HepG2 (cell line): ENCODE measurements around the gene TMEM150C. TPM values are rescaled to one million over a fixed set of nuclear protein-coding genes. Genes with fewer than 3 reads are reported as not detected.

ENCODE experiments used
- ELF3 ChIP-seq: IDR thresholded peaks from 2 replicates; pipeline ENCODE4 v1.6.1; 2016; ENCODE audit warnings: missing genetic modification reagents, missing compliant biosample characterization
- FOXJ3 ChIP-seq: sonication (generic); formaldehyde crosslinking; IDR thresholded peaks from 2 replicates; pipeline ENCODE4 v1.4.0; 2020; ENCODE audit warnings: missing genetic modification reagents, mild to moderate bottlenecking, borderline replicate concordance
- JUN ChIP-seq: sonication (generic); formaldehyde crosslinking; IDR thresholded peaks from 2 replicates; pipeline ENCODE4 v1.4.0; 2020; ENCODE audit warnings: mild to moderate bottlenecking, missing genetic modification reagents
- KDM1A ChIP-seq: IDR thresholded peaks from 2 replicates; pipeline ENCODE4 v1.6.1; 2016; ENCODE audit warnings: missing compliant biosample characterization
- KDM5B ChIP-seq: sonication (generic); formaldehyde crosslinking; IDR thresholded peaks from 2 replicates; pipeline ENCODE4 v1.4.0; 2020; ENCODE audit warnings: missing genetic modification reagents, mild to moderate bottlenecking, borderline replicate concordance
- LCORL ChIP-seq, 2 experiments: fragments of 450-650 bp in 1 of 2; sonication (generic) in 1 of 2; formaldehyde crosslinking in 1 of 2; IDR thresholded peaks; 2 replicates each; pipeline versions ENCODE4 v1.5.0 to v1.6.1; 2017 to 2020; ENCODE audit warnings: antibody characterized with exemption in 1 of 2, missing genetic modification reagents in 1 of 2
- MIER3 ChIP-seq: IDR thresholded peaks from 2 replicates; pipeline ENCODE4 v1.6.1; 2016; ENCODE audit warnings: missing compliant biosample characterization, borderline replicate concordance
- NR3C1 ChIP-seq: sonication (generic); formaldehyde crosslinking; IDR thresholded peaks from 2 replicates; pipeline ENCODE4 v1.4.0; 2020; ENCODE audit warnings: missing genetic modification reagents
- THAP11 ChIP-seq: IDR thresholded peaks from 2 replicates; pipeline ENCODE4 v1.6.1; 2016; ENCODE audit warnings: missing biosample characterization, missing genetic modification reagents
- THRA ChIP-seq: sonication (generic); formaldehyde crosslinking; IDR thresholded peaks from 2 replicates; pipeline ENCODE4 v1.4.0; 2020; ENCODE audit warnings: missing genetic modification reagents, borderline replicate concordance
- ZBTB14 ChIP-seq: sonication (generic); formaldehyde crosslinking; IDR thresholded peaks from 2 replicates; pipeline ENCODE4 v1.4.0; 2020; ENCODE audit warnings: missing genetic modification reagents
- ZMYM3 ChIP-seq: sonication (generic); formaldehyde crosslinking; IDR thresholded peaks from 2 replicates; pipeline ENCODE4 v1.5.1; 2020; ENCODE audit warnings: mild to moderate bottlenecking, missing genetic modification reagents
- ZNF543 ChIP-seq: sonication (generic); formaldehyde crosslinking; IDR thresholded peaks from 2 replicates; pipeline ENCODE4 v1.4.0; 2020; ENCODE audit warnings: mild to moderate bottlenecking, missing genetic modification reagents
- ZNF547 ChIP-seq: sonication (generic); formaldehyde crosslinking; IDR thresholded peaks from 2 replicates; pipeline ENCODE4 v1.5.1; 2020; ENCODE audit warnings: mild to moderate bottlenecking, missing genetic modification reagents
- ZNF639 ChIP-seq: conservative IDR thresholded peaks from 2 replicates; pipeline ENCODE4 v1.6.1; 2018; ENCODE audit warnings: missing genetic modification reagents
- polyA plus RNA-seq, 8 experiments: library from polyadenylated mRNA; depleted of rRNA in 3 of 8; stranded (reverse) in 7 of 8; unstranded in 1 of 8; fragments of >200 nt; fragmentation: Illumina TruSeq in 4 of 8; extraction: Trizol in 4 of 8; gene quantifications; 2 replicates each; pipeline versions ENCODE4 v1.2.1 to v1.2.3, GENCODE V29; 2011 to 2016; ENCODE audit warnings: low read depth in 4 of 8, missing spikeins in 1 of 8, mixed read lengths in 1 of 8; ENCODE audit not compliant: insufficient read depth in 1 of 8
- total RNA-seq, 5 experiments: library from RNA; depleted of rRNA; stranded (reverse); fragments of >200 nt; fragmentation: Illumina TruSeq; extraction: Trizol; gene quantifications; 2 replicates each; pipeline ENCODE4 v1.2.3, GENCODE V29; 2016; ENCODE audit warnings: low read depth in 1 of 5
- TF ChIP-seq, protein P1 (sequence below): sonication (generic); formaldehyde crosslinking; IDR thresholded peaks from 2 replicates; pipeline ENCODE4 v1.4.0; 2020; ENCODE audit warnings: mild to moderate bottlenecking, missing genetic modification reagents
- TF ChIP-seq, protein P2 (sequence below): sonication (generic); formaldehyde crosslinking; IDR thresholded peaks from 2 replicates; pipeline ENCODE4 v1.8.0; 2022; ENCODE audit warnings: mild to moderate bottlenecking, missing genetic modification reagents, moderate library complexity
- TF ChIP-seq, protein P3 (sequence below): sonication (generic); formaldehyde crosslinking; IDR thresholded peaks from 2 replicates; pipeline ENCODE4 v1.4.0; 2020; ENCODE audit warnings: missing genetic modification reagents, borderline replicate concordance
- TF ChIP-seq, protein P4 (sequence below): sonication (generic); formaldehyde crosslinking; IDR thresholded peaks from 2 replicates; pipeline ENCODE4 v1.4.0; 2020; ENCODE audit warnings: missing genetic modification reagents, mild to moderate bottlenecking, borderline replicate concordance

TMEM150C gene
- total and polyA plus RNA-seq, 2 of the 13 experiments (the other 11 are each of a cell fraction or from before 2014, with no cell fraction given) = 0.33 to 0.42 TPM

DNA sequence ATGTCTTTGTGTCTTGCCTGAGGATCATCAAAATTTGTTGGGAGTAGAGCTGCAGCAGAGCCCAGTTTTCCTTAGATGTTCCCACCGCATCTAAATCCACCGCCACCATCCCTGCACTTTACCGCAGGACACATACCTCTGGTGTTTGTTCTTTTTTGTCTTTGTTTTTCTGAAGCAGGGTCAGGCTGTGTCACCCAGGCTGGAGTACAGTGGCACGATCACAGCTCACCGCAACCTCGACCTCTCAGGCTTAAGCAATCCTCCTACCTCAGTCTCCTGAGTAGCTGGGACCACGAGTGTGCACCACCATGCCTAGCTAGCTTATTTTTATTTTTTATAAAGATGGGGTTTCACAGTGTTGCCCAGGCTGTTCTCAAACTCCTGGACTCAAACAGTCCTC, 126.8 kb downstream of the TMEM150C start (continued):
- TF ChIP-seq FOXJ3 (peak; percentile 51; the same call in 1 of the 2 replicates), ZMYM3 (CRISPR knock-in tag) (peak; percentile 67; the same call in 1 of the 2 replicates), LCORL (IDR thresholded peaks at IDR 0.05) (no peak), LCORL (CRISPR knock-in tag; IDR thresholded peaks at IDR 0.05) (no peak), ZNF543 (CRISPR knock-in tag) (no peak), ELF3 (no peak), JUN (CRISPR knock-in tag) (no peak), THRA (peak; percentile 51; the same call in 1 of the 2 replicates), NR3C1 (CRISPR knock-in tag) (no peak), THAP11 (CRISPR knock-in tag) (0 out of 2 replicates have a peak, but pooled peaks have one; percentile 20), ZNF547 (CRISPR knock-in tag) (no peak), KDM5B (no peak), KDM1A (CRISPR knock-in tag) (0 out of 2 replicates have a peak, but pooled peaks have one; percentile 28), MIER3 (CRISPR knock-in tag) (peak; percentile 38; the same call in 1 of the 2 replicates), ZBTB14 (CRISPR knock-in tag) (no peak), ZNF639 (CRISPR knock-in tag) (no peak)
- TF ChIP-seq, protein P1, sequence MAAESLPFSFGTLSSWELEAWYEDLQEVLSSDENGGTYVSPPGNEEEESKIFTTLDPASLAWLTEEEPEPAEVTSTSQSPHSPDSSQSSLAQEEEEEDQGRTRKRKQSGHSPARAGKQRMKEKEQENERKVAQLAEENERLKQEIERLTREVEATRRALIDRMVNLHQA = no peak
- TF ChIP-seq, protein P2, sequence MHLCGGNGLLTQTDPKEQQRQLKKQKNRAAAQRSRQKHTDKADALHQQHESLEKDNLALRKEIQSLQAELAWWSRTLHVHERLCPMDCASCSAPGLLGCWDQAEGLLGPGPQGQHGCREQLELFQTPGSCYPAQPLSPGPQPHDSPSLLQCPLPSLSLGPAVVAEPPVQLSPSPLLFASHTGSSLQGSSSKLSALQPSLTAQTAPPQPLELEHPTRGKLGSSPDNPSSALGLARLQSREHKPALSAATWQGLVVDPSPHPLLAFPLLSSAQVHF (CRISPR knock-in tag) = no peak
- TF ChIP-seq, protein P3, sequence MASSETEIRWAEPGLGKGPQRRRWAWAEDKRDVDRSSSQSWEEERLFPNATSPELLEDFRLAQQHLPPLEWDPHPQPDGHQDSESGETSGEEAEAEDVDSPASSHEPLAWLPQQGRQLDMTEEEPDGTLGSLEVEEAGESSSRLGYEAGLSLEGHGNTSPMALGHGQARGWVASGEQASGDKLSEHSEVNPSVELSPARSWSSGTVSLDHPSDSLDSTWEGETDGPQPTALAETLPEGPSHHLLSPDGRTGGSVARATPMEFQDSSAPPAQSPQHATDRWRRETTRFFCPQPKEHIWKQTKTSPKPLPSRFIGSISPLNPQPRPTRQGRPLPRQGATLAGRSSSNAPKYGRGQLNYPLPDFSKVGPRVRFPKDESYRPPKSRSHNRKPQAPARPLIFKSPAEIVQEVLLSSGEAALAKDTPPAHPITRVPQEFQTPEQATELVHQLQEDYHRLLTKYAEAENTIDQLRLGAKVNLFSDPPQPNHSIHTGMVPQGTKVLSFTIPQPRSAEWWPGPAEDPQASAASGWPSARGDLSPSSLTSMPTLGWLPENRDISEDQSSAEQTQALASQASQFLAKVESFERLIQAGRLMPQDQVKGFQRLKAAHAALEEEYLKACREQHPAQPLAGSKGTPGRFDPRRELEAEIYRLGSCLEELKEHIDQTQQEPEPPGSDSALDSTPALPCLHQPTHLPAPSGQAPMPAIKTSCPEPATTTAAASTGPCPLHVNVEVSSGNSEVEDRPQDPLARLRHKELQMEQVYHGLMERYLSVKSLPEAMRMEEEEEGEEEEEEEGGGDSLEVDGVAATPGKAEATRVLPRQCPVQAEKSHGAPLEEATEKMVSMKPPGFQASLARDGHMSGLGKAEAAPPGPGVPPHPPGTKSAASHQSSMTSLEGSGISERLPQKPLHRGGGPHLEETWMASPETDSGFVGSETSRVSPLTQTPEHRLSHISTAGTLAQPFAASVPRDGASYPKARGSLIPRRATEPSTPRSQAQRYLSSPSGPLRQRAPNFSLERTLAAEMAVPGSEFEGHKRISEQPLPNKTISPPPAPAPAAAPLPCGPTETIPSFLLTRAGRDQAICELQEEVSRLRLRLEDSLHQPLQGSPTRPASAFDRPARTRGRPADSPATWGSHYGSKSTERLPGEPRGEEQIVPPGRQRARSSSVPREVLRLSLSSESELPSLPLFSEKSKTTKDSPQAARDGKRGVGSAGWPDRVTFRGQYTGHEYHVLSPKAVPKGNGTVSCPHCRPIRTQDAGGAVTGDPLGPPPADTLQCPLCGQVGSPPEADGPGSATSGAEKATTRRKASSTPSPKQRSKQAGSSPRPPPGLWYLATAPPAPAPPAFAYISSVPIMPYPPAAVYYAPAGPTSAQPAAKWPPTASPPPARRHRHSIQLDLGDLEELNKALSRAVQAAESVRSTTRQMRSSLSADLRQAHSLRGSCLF (CRISPR knock-in tag) = no peak
- TF ChIP-seq, protein P4, sequence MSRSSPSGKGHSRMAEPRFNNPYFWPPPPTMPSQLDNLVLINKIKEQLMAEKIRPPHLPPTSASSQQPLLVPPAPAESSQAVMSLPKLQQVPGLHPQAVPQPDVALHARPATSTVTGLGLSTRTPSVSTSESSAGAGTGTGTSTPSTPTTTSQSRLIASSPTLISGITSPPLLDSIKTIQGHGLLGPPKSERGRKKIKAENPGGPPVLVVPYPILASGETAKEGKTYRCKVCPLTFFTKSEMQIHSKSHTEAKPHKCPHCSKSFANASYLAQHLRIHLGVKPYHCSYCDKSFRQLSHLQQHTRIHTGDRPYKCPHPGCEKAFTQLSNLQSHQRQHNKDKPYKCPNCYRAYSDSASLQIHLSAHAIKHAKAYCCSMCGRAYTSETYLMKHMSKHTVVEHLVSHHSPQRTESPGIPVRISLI (CRISPR knock-in tag) = no peak
